ENCODE data around the gene CEP164.

DNA sequence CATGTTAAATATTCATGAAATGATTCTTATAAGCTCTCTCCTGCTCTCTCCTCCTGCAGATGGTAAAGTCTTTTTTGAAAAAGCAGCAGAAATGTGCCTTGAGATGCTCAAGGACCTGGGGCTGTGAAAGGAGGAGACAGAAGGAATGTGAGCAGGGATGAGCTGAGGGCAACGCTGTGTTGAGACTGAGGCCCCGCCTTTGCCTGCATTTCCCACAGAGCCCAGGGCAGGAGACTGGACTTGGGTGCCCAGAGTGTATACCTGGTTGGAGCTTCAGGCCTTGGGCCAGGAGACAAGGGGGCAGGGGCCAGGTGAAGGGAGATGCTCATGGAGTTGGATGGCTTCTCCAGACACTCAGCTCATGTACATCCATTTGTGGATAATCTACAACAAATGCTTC, 39.2 kb downstream of the CEP164 start:
- no peak for TF ChIP-seq EZH2 (IDR thresholded peaks at IDR 0.05; ENCODE audit: low read depth)
- no peak for TF ChIP-seq CTCF (conservative IDR thresholded peaks at IDR 0.05)
